H9 (cell line): ENCODE results near the gene NSF. TPM values are rescaled to one million over a fixed set of nuclear protein-coding genes. Genes with fewer than 3 reads are reported as not detected.
"Not testable (repeated sequence)": the region's sequence is repeated elsewhere in the genome, so short reads cannot be mapped to it uniquely, and the experiment has no call there.

ENCODE experiments used
- DNase-seq: peaks from one replicate; pipeline ENCODE4 v3.0.0-alpha.2; 2017
- H2AFZ ChIP-seq: one replicate; pipeline ENCODE4 v1.6.1; 2013; ENCODE audit warnings: mild to moderate bottlenecking, low read length, control low read depth, moderate library complexity
- H2AK5ac ChIP-seq: 2 replicates; pipeline ENCODE4 v1.6.1; 2013; ENCODE audit warnings: low read length, control low read depth, mixed read lengths; ENCODE audit not compliant: insufficient read length
- H2BK120ac ChIP-seq: one replicate; pipeline ENCODE4 v1.6.1; 2013; ENCODE audit warnings: low read depth, mild to moderate bottlenecking, low read length, control low read depth, inconsistent platforms; ENCODE audit not compliant: poor library complexity, severe bottlenecking
- H2BK12ac ChIP-seq: 2 replicates; pipeline ENCODE4 v1.6.1; 2013; ENCODE audit warnings: low read length, control low read depth, mixed read lengths, low read depth; ENCODE audit not compliant: insufficient read length
- H2BK15ac ChIP-seq: 2 replicates; pipeline ENCODE4 v1.6.1; 2013; ENCODE audit warnings: low read depth, low read length, control low read depth
- H2BK20ac ChIP-seq: one replicate; pipeline ENCODE4 v1.6.1; 2013; ENCODE audit warnings: low read depth, mild to moderate bottlenecking, low read length, control low read depth, inconsistent platforms; ENCODE audit not compliant: poor library complexity, severe bottlenecking
- H2BK5ac ChIP-seq: 2 replicates; pipeline ENCODE4 v1.6.1; 2013; ENCODE audit warnings: low read length, control low read depth, mixed read lengths; ENCODE audit not compliant: insufficient read length
- H3K14ac ChIP-seq: 2 replicates; pipeline ENCODE4 v1.6.1; 2013; ENCODE audit warnings: low read length, control low read depth; ENCODE audit not compliant: insufficient read depth
- H3K18ac ChIP-seq: 2 replicates; pipeline ENCODE4 v1.6.1; 2013; ENCODE audit warnings: low read depth, mild to moderate bottlenecking, mixed read lengths, low read length, control low read depth; ENCODE audit not compliant: insufficient read length
- H3K23ac ChIP-seq: 2 replicates; pipeline ENCODE4 v1.6.1; 2013; ENCODE audit warnings: low read length, control low read depth, mixed read lengths, low read depth; ENCODE audit not compliant: insufficient read length
- H3K23me2 ChIP-seq: 2 replicates; pipeline ENCODE4 v1.6.1; 2013; ENCODE audit warnings: low read depth, mild to moderate bottlenecking, mixed read lengths, low read length, control low read depth; ENCODE audit not compliant: insufficient read length, poor library complexity, severe bottlenecking
- H3K27ac ChIP-seq: 2 replicates; pipeline ENCODE4 v1.5.1; 2013; ENCODE audit warnings: low read length, control low read depth, mixed read lengths, low read depth; ENCODE audit not compliant: insufficient read length
- H3K27me3 ChIP-seq: 2 replicates; pipeline ENCODE4 v1.6.1; 2013; ENCODE audit warnings: low read length, control low read depth, inconsistent platforms; ENCODE audit not compliant: insufficient read depth
- H3K4ac ChIP-seq: 2 replicates; pipeline ENCODE4 v1.6.1; 2013; ENCODE audit warnings: low read depth, mild to moderate bottlenecking, control low read depth, inconsistent platforms, low read length, moderate library complexity
- H3K4me1 ChIP-seq: 2 replicates; pipeline ENCODE4 v1.6.1; 2013; ENCODE audit warnings: low read length, control low read depth, inconsistent platforms; ENCODE audit not compliant: insufficient read depth
- H3K4me2 ChIP-seq: 2 replicates; pipeline ENCODE4 v1.6.1; 2013; ENCODE audit warnings: low read length, control low read depth, mixed read lengths; ENCODE audit not compliant: insufficient read length, insufficient read depth
- H3K56ac ChIP-seq: 2 replicates; pipeline ENCODE4 v1.6.1; 2013; ENCODE audit warnings: low read depth, mild to moderate bottlenecking, mixed read lengths, low read length, control low read depth; ENCODE audit not compliant: insufficient read length
- H3K79me1 ChIP-seq: 2 replicates; pipeline ENCODE4 v1.6.1; 2013; ENCODE audit warnings: low read depth, mild to moderate bottlenecking, moderate library complexity, low read length, control low read depth, inconsistent platforms; ENCODE audit not compliant: insufficient read depth, poor library complexity, severe bottlenecking
- H3K79me2 ChIP-seq: 2 replicates; pipeline ENCODE4 v1.6.1; 2013; ENCODE audit warnings: low read length, control low read depth, inconsistent platforms; ENCODE audit not compliant: insufficient read depth
- H3K9ac ChIP-seq: 2 replicates; pipeline ENCODE4 v1.6.1; 2013; ENCODE audit warnings: low read length, control low read depth, mixed read lengths; ENCODE audit not compliant: insufficient read length; ENCODE audit errors: extremely low read depth
- H3K9me3 ChIP-seq: one replicate; pipeline ENCODE4 v1.6.1; 2013; ENCODE audit warnings: low read depth, low read length, inconsistent platforms; ENCODE audit not compliant: control insufficient read depth
- H3T11ph ChIP-seq: one replicate; pipeline ENCODE4 v1.6.1; 2013; ENCODE audit warnings: mild to moderate bottlenecking, low read length, control low read depth, inconsistent platforms
- H4K20me1 ChIP-seq: one replicate; pipeline ENCODE4 v1.6.1; 2013; ENCODE audit not compliant: control insufficient read depth, insufficient read length, insufficient read depth
- H4K5ac ChIP-seq: 2 replicates; pipeline ENCODE4 v1.6.1; 2013; ENCODE audit warnings: low read depth, mild to moderate bottlenecking, mixed read lengths, low read length, control low read depth; ENCODE audit not compliant: insufficient read length
- H4K8ac ChIP-seq: replicated peaks from 2 replicates; pipeline ENCODE4 v1.6.1; 2013; ENCODE audit warnings: low read length, control low read depth, mixed read lengths, low read depth; ENCODE audit not compliant: insufficient read length
- H4K91ac ChIP-seq: 2 replicates; pipeline ENCODE4 v1.6.1; 2013; ENCODE audit warnings: low read depth, mild to moderate bottlenecking, moderate library complexity, mixed read lengths, low read length, control low read depth; ENCODE audit not compliant: insufficient read length
- H3K27ac Mint-ChIP-seq, 3 experiments: 2 replicates in 2 of 3; 3 replicates in 1 of 3; pipeline ENCODE4 v1.8.0; 2020 to 2021; ENCODE audit warnings: mixed read lengths in 3 of 3, mild to moderate bottlenecking in 1 of 3, moderate library complexity in 1 of 3
- H3K27me3 Mint-ChIP-seq: 2 replicates; pipeline ENCODE4 v1.8.0; 2021; ENCODE audit warnings: low read depth, mild to moderate bottlenecking, moderate library complexity, mixed read lengths
- H3K36me3 Mint-ChIP-seq, 3 experiments: 2 replicates in 2 of 3; 3 replicates in 1 of 3; pipeline ENCODE4 v1.8.0; 2020 to 2021; ENCODE audit warnings: low read depth in 3 of 3, mixed read lengths in 3 of 3; ENCODE audit not compliant: insufficient read depth in 1 of 3
- H3K4me1 Mint-ChIP-seq, 2 experiments: 2 replicates each; pipeline ENCODE4 v1.8.0; 2020; ENCODE audit warnings: mixed read lengths in 2 of 2
- H3K4me3 Mint-ChIP-seq, 2 experiments: 2 replicates in 1 of 2; 3 replicates in 1 of 2; pipeline ENCODE4 v1.8.0; 2020 to 2021; ENCODE audit warnings: mild to moderate bottlenecking in 2 of 2, mixed read lengths in 2 of 2, moderate library complexity in 1 of 2
- H3K9me3 Mint-ChIP-seq, 2 experiments: 2 replicates in 1 of 2; 3 replicates in 1 of 2; pipeline ENCODE4 v1.8.0; 2020; ENCODE audit warnings: mild to moderate bottlenecking in 2 of 2, mixed read lengths in 2 of 2, moderate library complexity in 1 of 2
- WGBS: extraction: QIAGEN DNeasy Blood & Tissue Kit; methylation state at CpG from one replicate; pipeline ENCODE4 v1.1.7; 2013; ENCODE audit warnings: missing lambda C conversion rate, low lambda C conversion rate, mixed read lengths; ENCODE audit not compliant: insufficient read length; ENCODE audit errors: extremely low coverage; 5-methylcytosine and 5-hydroxymethylcytosine counted together
- total RNA-seq: library from RNA; stranded (reverse); gene quantifications from 2 replicates; pipeline ENCODE4 v1.2.1, GENCODE V29; 2021

The NSF gene
- total RNA-seq, 1 experiment from 2014 or later, result 36.4 TPM

DNA sequence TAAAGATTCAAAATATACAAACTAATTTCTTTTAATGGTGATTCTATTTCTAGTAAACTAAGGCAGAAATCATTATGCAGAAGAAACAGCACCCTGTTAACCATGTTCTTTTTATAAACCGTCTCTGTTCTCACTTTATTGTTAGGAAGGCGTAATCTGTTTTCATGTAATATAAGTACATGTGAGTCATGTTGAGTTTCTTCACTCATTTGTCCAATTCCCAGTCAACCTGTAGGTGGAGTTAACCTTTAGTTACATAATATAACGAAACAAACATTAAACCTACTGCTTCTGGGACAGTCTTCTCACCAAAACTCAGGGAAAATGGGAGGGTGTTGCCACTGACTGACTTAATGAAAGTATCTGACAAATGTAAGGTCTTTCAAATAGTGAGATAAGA is 101.7 kb downstream of the NSF start:
- not testable (repeated sequence) for H2BK5ac ChIP-seq, H3K9me3 ChIP-seq, H3K4me1 Mint-ChIP-seq, H4K91ac ChIP-seq, H3K4me3 Mint-ChIP-seq, H3K18ac ChIP-seq, H3K79me2 ChIP-seq, H3K36me3 Mint-ChIP-seq, H2BK120ac ChIP-seq, H3K27me3 ChIP-seq, H4K5ac ChIP-seq, DNase-seq, H2BK20ac ChIP-seq, H3K4ac ChIP-seq, H3K9me3 Mint-ChIP-seq, H3K27ac Mint-ChIP-seq, H3K14ac ChIP-seq, H3K23me2 ChIP-seq, H3K23ac ChIP-seq, H4K20me1 ChIP-seq, H3K4me1 ChIP-seq, H3K27ac ChIP-seq, H3K27me3 Mint-ChIP-seq, H3K56ac ChIP-seq, H3T11ph ChIP-seq, H3K9ac ChIP-seq, H2BK12ac ChIP-seq, H3K79me1 ChIP-seq, H3K4me2 ChIP-seq, H4K8ac ChIP-seq, H2AFZ ChIP-seq, H2AK5ac ChIP-seq, H2BK15ac ChIP-seq
- WGBS, result no CpG with 5 or more reads among the region's 3 CpGs

DNA sequence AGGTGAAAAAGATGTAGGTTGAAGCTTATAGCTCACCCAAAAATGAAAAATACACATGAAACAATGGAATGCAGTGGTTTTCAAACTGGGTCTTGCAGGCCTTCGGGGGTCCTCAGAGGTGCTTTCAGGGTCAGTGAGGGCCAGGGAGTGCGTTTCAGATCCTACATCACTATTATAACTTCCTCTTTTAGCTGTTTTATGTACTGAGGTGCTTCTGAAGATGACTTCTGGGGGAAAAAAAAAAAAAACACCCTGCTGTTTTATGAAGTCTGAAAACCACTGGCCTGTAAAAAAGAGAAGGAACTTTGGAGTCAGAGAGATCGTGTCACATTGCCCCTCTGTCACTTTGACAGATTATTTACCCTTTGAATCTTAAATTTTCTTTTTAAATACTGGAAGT is 102.8 kb downstream of the NSF start:
- H2BK20ac ChIP-seq, H3T11ph ChIP-seq, H4K8ac ChIP-seq, H2BK5ac ChIP-seq, H3K14ac ChIP-seq, H2AFZ ChIP-seq, H2AK5ac ChIP-seq, H4K91ac ChIP-seq, H3K9me3 Mint-ChIP-seq, H4K20me1 ChIP-seq, H3K27ac ChIP-seq, H3K27me3 Mint-ChIP-seq, H3K4ac ChIP-seq, H2BK120ac ChIP-seq, H3K4me2 ChIP-seq, H3K4me1 ChIP-seq, H3K18ac ChIP-seq, H3K4me1 Mint-ChIP-seq, H3K36me3 Mint-ChIP-seq, H2BK15ac ChIP-seq, H3K79me2 ChIP-seq, H4K5ac ChIP-seq, H3K9me3 ChIP-seq, H3K9ac ChIP-seq, H3K23ac ChIP-seq, H3K27me3 ChIP-seq, DNase-seq, H3K4me3 Mint-ChIP-seq, H3K56ac ChIP-seq, H2BK12ac ChIP-seq, H3K27ac Mint-ChIP-seq, H3K79me1 ChIP-seq, H3K23me2 ChIP-seq: not testable (repeated sequence)
- WGBS, result no CpG with 5 or more reads among the region's 3 CpGs
